Body of pancreas (tissue), 4 donors: ENCODE data around the gene PLEKHA7. TPM values are rescaled to one million over a fixed set of nuclear protein-coding genes. Genes with fewer than 3 reads are reported as not detected.

Source experiments
- ATAC-seq: fragments of 150-250 bp; one replicate; pipeline ENCODE4 v1.9.1; 2016
- DNase-seq, 4 donors: peaks; one replicate each; pipeline ENCODE4 v3.0.0-alpha.2; 2019
- H3K27ac ChIP-seq, 4 donors: fragments of 200-600 bp; sonication (generic); 1 replicate in 3 of 4; 2 replicates in 1 of 4; pipeline versions ENCODE4 v1.5.1 to v1.6.1; 2016 to 2019; ENCODE audit warnings: mild to moderate bottlenecking in 1 of 4, mixed read lengths in 1 of 4, moderate library complexity in 1 of 4
- H3K27me3 ChIP-seq, 2 donors: fragments of 200-600 bp; sonication (generic); one replicate each; pipeline ENCODE4 v1.6.0; 2016; ENCODE audit warnings: mild to moderate bottlenecking in 1 of 2
- H3K36me3 ChIP-seq, 2 donors: fragments of 200-600 bp; sonication (generic); replicated peaks in 1 of 2; 2 replicates each; pipeline ENCODE4 v1.5.1; 2016; ENCODE audit warnings: low read depth in 2 of 2; ENCODE audit not compliant: insufficient read depth in 1 of 2
- H3K4me1 ChIP-seq: fragments of 200-600 bp; sonication (generic); one replicate; pipeline ENCODE4 v1.6.0; 2016
- H3K4me3 ChIP-seq, 2 donors: fragments of 200-600 bp; sonication (generic); 1 replicate in 1 of 2; 2 replicates in 1 of 2; pipeline ENCODE4 v1.5.1; 2016 to 2019
- H3K9me3 ChIP-seq, 3 donors: fragments of 200-600 bp; sonication (generic); 1 replicate in 2 of 3; 2 replicates in 1 of 3; pipeline ENCODE4 v1.5.1; 2016
- CTCF ChIP-seq, 7 experiments: fragments of 450-650 bp in 4 of 7; fragments of 200-600 bp in 3 of 7; sonication (generic) in 3 of 7; IDR thresholded peaks; one replicate each; pipeline ENCODE4 v1.5.1; 2016 to 2019; ENCODE audit warnings: antibody characterized with exemption in 7 of 7
- POLR2A ChIP-seq, 3 donors: fragments of 450-650 bp; IDR thresholded peaks; one replicate each; pipeline ENCODE4 v1.6.1; 2016; ENCODE audit warnings: antibody characterized with exemption in 3 of 3, mild to moderate bottlenecking in 2 of 3
- WGBS, 2 donors: methylation state at CpG; one replicate each; pipeline ENCODE4 v1.1.5; 2017; 5-methylcytosine and 5-hydroxymethylcytosine counted together
- intact Hi-C: fragments of 100-400 bp; cut with DNase I; formaldehyde crosslinking; loops from one replicate; pipeline ENCODE4 v1.15.1; 2023
- total RNA-seq, 2 donors: library from RNA; depleted of rRNA; stranded (reverse); fragments of >200 nt; gene quantifications; one replicate each; pipeline ENCODE4 v1.1.0, GENCODE V29; 2016

The PLEKHA7 gene
- total RNA-seq, 2 donors from 2014 or later, result 30.4 to 34.6 TPM

GRCh38 chr11:17008099-17008498 is 6.1 kb downstream of the PLEKHA7 start:
- Histone ChIP-seq H3K4me3 (no peak overlapping the region), H3K4me1 (peaks cover 56% of the 10 kb centered on the region), H3K36me3 (no peaks in the 10 kb centered on the region), H3K27ac (peak overlapping the region in 3 of 4 donors; percentile 16 to 20 (median 19)), H3K9me3 (no peaks in the 10 kb centered on the region), H3K27me3 (no peaks in the 10 kb centered on the region)
- 69 to 100% methylated on average over 1 to 3 of the region's 3 CpGs for WGBS, 2 donors
- ATAC-seq (peak; percentile 70), DNase-seq (peak; percentile 66 to 85 (median 76))
- intact Hi-C loops, result no loop called here
- TF ChIP-seq CTCF (IDR thresholded peaks at IDR 0.05) (no peak), POLR2A (IDR thresholded peaks at IDR 0.05) (no peak)

GRCh38 chr11:17005646-17006045 is 8.6 kb downstream of the PLEKHA7 start:
- Histone ChIP-seq H3K4me1 (peaks cover 38% of the 10 kb centered on the region), H3K9me3 (no peaks in the 10 kb centered on the region), H3K36me3 (no peaks in the 10 kb centered on the region), H3K27me3 (no peaks in the 10 kb centered on the region), H3K27ac (peak overlapping the region in 3 of 4 donors; percentile 6 to 64 (median 22)), H3K4me3 (no peak overlapping the region)
- intact Hi-C loops, result no loop called here
- WGBS, 2 donors, result 18 to 32% methylated on average over 3 of the region's 3 CpGs
- TF ChIP-seq POLR2A (IDR thresholded peaks at IDR 0.05), result no peak
- no peak for TF ChIP-seq CTCF (IDR thresholded peaks at IDR 0.05)
- DNase-seq (no peak), ATAC-seq (no peak)

GRCh38 chr11:17004486-17005148 is 9.6 kb downstream of the PLEKHA7 start:
- intact Hi-C loops, result no loop called here

GRCh38 chr11:17003426-17003825 is 10.8 kb downstream of the PLEKHA7 start:
- H3K4me1 ChIP-seq, result peaks cover 41% of the 10 kb centered on the region
- no peaks in the 10 kb centered on the region for H3K9me3 ChIP-seq
- intact Hi-C loops, result no loop called here
- 52 to 54% methylated on average over 2 of the region's 2 CpGs for WGBS, 2 donors
- TF ChIP-seq CTCF (IDR thresholded peaks at IDR 0.05), result no peak
- no peak for TF ChIP-seq POLR2A (IDR thresholded peaks at IDR 0.05)
- H3K36me3 ChIP-seq, result no peaks in the 10 kb centered on the region
- H3K27me3 ChIP-seq, result no peaks in the 10 kb centered on the region
- ATAC-seq (no peak), DNase-seq (no peak)
- H3K27ac ChIP-seq, result no peak overlapping the region
- H3K4me3 ChIP-seq, result no peak overlapping the region

More at GRCh38 chr11:17004486-17005148, 9.6 kb downstream of the PLEKHA7 start:
- peaks cover 42% of the 10 kb centered on the region for H3K4me1 ChIP-seq
- H3K27me3 ChIP-seq, result no peaks in the 10 kb centered on the region
- WGBS, 2 donors, result 61% methylated on average over 6 to 7 of the region's 7 CpGs
- TF ChIP-seq CTCF (IDR thresholded peaks at IDR 0.05) (no peak), POLR2A (IDR thresholded peaks at IDR 0.05) (no peak)
- H3K9me3 ChIP-seq, result no peaks in the 10 kb centered on the region
- H3K27ac ChIP-seq, result peak overlapping the region in 1 of 4 donors; percentile 64
- H3K4me3 ChIP-seq, result no peak overlapping the region
- DNase-seq, result no peak
- ATAC-seq, result no peak
- no peaks in the 10 kb centered on the region for H3K36me3 ChIP-seq

- Histone ChIP-seq H3K36me3 (no peaks in the 10 kb centered on the region), H3K9me3 (no peaks in the 10 kb centered on the region), H3K4me3 (no peak overlapping the region), H3K27ac (no peak overlapping the region), H3K4me1 (peaks cover 42% of the 10 kb centered on the region), H3K27me3 (no peaks in the 10 kb centered on the region)
- intact Hi-C loops, result no loop called here
- ATAC-seq, result no peak
- TF ChIP-seq CTCF (IDR thresholded peaks at IDR 0.05) (no peak), POLR2A (IDR thresholded peaks at IDR 0.05) (no peak)
- DNase-seq, result no peak
- 51 to 76% methylated on average over 4 of the region's 4 CpGs for WGBS, 2 donors
These were observed 11.7 kb downstream of the PLEKHA7 start for GRCh38 chr11:17002543-17002942.
